HG03521 (cell line): ENCODE data around the gene ANKRD39.
A peak's percentile ranks its signal among the peaks of the same experiment; 100 is the strongest.
"Not testable (repeated sequence)": the region's sequence is repeated elsewhere in the genome, so short reads cannot be mapped to it uniquely, and the experiment has no call there.

Experiments
- ATAC-seq: cut with Tn5 transposase; IDR thresholded peaks from one replicate; pipeline ENCODE4 v1.9.1; 2021; ENCODE audit warnings: mild to moderate bottlenecking, moderate library complexity; ENCODE audit not compliant: unreplicated experiment

ANKRD39 gene

DNA sequence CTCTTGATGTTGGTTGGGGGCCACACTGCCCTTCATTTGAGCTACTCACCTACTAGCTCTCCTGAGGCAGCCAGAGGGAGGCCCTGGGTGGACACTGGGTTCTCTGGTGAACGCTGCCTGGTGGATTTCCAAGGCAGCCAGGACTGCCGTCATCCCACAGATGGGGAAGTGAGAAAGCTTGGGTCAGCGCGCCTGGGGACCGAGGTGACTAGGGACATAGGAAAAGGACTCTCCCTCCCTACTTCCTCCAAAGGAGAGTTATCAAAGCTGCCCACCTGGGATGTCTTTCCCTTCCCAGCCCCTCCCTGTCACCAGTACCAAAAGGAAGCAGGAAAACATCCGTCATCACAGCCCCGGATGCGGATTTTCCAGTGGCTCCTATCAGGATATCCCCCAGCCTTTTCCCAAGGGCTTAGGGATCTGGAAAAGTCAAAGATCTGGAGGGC is 15.9 kb upstream of the ANKRD39 start:
- no peak for ATAC-seq

DNA sequence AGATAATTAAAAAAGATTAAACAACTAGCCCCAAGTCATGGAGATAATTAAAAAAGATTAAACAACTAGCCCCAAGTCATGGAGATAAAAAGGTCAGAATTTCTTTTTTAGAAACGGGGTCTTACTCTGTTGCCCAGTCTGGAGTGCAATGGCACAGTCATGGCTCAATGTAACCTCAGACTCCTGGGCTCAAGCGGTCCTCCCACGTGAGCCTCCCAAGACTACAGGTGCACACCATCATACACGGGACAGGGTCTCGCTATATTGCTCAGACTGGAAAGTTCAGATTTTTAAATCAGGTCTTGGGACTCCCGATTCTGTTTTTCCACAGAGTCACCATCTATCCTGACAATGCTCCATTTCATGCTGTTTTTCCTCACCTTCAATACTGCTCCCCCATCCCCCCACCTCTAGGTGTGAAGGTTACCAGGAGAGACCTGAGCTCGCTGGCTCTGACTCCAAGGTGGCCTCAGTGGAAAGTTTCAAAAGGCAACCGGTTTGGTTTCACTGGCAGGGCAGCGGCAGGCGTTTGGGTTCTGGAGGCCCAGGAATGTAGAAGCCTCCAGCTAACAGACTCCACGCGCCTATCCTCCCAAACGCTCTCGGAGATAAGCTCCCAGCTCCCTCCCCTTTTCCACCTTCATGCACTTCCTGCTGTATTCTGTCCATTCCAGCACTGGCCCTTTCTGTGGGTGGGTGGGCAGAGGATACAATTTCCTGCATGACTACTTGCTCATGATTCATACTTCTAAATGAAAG is 15.0 kb upstream of the ANKRD39 start:
- no peak for ATAC-seq

DNA sequence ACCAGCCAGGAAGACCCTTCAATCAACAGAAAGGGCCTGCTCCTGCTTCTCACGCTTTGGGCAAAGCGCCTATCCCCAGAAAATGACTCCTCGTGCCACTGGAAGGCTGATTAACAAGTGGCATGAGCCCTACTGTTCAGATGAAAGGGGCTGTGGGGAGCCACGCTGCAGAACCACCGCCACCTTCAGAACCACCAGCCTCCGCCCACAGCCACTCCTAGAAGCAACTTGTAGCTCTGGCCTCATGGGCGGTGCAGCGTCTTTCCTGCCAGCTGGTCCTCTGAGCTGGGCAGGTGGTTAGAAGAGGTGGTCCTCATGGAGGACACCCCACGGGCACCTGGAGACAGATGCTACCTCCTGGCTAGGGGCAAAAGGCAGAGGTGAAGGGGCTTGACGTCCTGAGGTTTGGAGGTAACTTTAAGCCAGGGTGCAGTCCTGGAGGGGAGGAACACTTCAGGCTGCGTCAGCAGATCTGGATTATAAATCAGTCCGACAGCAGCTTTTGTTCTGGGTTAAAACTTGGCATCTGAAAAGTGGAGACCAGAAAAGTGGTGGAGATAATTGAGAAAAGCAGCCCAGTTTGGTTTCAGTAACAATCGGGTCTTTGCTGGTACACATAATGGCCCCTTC is 12.9 kb upstream of the ANKRD39 start:
- no peak for ATAC-seq

DNA sequence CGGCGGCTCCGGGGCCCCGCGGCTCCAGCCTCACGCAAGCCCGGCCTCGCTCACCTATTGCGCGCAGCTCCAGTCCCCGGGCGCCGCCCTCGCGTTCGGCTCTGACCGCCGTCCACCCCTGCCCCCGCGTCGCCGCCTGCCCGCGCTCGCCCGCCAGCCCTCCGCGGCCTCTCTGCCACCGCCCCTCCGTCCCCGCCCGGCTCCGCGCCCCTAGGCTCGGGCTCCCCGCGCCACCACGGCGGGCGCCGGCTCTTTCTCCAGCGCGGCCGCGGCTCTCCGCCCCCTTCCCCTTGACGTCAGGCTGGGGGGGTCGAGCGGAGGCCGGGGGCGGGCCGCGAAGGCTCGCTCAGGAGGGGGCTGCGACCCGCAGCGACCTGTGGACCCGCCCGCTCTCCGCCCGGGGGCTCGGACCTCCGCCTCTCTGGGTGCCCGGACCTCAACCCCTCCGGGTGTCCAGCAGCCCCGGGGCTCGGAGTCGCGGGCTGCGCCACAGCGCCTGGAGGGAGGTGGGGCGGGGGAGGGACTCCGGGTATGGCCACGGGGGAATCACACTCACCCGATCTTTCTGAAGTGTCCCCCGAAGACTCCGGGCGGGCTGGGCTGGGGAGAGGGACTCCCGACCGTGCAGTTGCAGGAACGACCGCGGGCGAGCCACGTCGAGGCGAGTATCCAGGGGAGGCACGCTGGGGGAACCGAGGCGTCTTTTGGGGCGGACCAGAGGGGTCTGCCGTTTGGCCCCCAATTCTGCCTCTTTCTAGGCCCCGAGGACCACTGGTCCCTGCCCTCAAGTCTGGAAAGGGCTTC is 12.2 kb upstream of the ANKRD39 start, which contains the start of gene SEMA4C:
Gene SEMA4C, minus strand, starts transcription at position 259 of the 804 bp plus-strand sequence. CDS start 2,194 bp downstream, outside the sequence.
- ATAC-seq = no peak

DNA sequence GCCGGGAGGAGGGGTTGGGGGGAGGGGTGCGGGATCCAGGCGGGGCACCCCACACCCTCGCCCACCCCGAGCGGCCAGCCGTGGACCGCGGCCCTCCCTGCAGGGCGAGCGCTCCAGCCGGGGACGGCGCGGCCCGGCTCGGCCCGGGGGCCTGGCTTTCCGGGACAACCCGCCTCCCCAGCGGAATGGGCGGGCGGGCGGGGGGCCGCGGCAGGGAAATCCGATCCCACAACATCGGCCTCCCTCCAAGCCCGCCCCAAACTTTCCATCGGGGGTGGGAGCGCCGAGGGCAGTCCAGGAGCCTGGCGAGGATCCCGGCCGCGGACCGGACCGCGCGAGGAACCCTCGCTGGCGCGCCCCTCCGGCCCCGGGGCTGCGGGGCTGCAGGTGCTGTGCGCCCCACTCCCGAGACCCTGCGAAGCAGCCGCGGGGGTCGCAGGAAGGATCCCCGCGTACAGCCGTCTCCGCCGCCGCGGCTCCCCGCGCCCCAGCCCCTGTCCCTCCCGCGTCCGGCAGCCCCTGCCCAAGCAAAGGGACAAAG is 11.5 kb upstream of the ANKRD39 start:
- ATAC-seq = peak; percentile 12

DNA sequence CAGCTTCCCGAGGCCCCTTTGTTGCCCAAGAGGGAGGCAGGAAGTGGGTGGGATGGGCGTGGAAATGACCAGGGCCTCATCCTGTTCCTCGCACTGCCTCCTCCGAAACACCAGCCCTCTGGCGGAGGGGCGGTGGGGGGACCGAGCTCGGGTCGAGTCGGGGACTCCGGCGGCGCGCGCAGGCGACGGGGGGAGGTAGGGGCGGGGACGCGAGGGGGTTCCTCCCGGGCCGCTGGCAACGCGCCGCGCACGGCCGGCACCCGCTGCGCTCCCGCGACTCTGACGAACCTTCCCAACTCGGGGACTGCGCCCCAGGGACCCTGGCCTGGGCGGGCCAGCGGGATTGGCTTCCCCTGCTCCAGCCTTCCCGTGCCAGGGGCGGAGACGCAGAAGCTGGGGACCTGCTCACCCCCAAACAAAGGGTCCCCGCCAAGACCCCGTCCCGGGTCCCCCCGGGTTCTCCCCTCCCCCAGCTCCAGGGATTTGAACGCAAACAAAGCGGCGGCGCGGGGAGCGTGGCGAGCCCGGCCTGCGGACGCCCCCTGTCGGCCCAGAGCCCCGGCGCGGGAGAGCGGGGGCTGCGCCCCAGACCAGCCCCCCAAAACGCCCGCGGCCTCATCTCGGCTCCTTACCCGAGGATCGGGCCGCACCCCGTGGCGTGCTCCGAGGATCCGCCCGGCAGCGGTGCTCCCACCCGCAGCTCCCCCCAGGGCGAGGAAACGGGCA is 10.9 kb upstream of the ANKRD39 start:
- peak; percentile 38 for ATAC-seq

DNA sequence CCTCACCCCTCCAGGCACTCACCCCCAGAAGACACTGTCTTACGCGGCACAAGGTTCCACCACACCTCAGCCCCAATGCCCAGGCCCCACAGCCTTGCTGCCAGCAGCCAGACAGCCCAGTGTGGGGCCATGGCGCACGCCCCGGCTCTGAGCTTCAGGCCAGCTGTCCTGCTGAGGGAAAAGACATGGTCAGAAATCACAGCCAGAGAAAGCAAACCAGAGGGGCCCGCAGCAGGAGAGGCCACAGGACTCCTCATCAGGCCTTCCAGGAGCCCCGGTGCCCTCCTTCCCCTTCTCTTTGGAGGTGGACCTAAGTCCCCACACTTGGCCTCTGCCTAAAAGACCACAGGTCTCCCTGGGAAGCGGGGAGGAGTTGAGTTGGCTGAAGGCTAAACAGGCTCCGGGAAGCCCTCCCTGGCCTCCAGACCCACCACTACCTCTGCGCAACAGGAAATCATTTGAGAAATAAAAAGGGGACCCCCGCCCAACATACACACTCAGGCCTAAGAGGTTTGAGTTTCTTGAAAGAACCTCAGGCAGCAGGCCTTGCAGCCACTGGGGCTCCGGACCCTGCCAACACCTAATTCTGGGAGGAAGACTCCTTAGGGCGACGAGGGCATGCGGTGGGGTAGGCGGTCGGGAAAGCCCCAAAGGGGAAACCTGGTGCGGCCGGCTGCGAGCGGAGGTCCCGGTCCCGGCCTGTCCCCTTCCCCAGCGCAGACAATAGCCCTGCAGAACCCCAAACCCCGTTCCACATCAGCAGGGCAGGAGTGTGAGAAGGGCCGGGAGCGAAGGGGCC is 10.1 kb upstream of the ANKRD39 start:
- ATAC-seq = no peak

DNA sequence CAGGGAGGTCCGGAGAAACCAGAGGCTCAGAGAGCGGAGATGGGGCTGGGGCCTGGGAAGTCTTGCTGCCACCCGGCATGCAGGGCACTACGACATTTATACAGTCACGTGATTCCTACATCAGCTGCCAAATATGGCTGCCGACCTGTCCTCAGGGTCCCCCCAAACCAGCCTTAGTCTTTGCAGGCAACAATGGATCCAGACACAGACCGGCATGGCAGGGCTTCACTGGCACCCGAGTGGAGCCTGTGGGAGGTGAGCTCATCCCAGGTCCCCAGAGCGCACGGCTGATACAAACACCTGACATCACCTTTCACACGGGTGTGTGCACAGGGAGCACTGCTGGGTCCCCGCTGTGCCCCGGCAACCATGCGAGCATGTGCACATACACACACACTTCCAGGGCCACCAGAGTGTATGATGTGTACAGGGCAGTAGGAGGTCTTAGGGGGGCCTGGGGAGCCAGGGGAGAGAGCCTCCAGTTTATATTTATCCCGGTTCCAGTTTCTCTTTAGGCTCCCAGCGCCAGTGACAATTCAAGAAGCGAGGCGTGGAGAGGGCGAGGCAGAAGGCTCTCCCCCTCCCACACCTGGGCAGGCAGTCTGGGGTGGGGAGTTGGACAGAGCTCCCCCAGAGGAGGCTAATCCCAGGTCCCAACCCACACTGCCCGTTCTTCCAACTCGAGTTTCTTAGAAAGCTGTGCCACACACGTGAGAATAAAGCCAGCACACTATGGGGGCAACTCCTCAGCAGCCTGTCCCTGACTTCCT is 9.4 kb upstream of the ANKRD39 start:
- no peak for ATAC-seq

DNA sequence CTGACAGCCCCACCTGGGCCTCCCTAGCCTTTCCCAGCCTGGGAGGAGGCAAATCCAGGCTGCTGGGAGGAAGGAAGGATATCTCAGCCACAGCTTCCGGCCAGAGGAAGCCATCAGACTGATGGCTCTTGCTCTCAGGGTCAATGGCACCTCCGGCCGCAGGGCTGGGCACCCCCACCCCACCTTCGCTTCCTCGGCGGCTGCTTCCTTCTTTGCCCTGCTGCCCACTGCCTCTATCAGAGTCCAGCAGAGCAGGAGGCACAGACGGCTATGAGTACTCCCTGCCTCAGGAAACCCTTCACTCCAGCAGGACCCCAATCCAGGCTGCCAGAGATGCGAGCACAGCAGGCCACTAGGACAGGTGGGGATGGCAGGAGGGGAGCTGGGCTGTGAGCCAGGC is 8.8 kb upstream of the ANKRD39 start:
- ATAC-seq = no peak

DNA sequence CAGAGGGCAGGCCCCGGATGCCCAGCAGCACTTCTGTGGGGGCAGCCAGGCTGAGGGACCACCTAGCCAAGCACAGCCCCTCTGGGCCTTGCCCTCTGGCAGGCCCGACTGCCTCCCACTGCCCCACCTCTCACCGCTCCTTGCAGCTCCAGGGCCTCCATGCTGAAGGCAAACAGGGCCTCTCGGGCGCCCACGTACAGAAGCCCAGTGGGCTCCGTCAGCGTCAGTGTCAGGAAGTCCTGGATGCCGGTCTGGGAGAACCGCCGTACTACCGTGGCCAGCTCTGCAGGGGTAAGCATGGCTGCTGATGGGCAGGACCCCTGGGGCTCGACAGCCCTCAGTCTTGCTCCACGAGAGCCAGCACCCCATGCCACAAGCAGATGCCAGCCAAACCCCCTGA is 8.3 kb upstream of the ANKRD39 start:
- no peak for ATAC-seq

DNA sequence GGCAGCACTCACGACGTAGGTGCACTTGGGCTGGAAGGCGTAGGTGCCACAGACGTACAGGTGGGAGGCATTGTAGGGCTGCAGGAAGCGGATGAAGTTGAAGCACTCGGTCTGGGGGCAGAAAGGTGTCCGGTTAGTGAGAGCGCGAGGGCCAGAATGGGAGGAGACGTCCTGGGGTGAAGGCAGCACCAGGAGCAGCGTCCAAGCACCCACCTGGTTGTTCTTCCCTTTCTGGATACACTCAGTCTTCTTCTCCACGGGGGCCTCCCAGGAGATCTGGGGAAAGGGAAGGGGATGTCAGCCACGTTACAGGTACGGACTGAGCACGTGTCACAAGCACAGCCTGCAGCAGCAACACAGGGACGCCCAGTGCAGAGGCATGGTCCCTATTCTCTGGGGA is 7.8 kb upstream of the ANKRD39 start:
- ATAC-seq = no peak

DNA sequence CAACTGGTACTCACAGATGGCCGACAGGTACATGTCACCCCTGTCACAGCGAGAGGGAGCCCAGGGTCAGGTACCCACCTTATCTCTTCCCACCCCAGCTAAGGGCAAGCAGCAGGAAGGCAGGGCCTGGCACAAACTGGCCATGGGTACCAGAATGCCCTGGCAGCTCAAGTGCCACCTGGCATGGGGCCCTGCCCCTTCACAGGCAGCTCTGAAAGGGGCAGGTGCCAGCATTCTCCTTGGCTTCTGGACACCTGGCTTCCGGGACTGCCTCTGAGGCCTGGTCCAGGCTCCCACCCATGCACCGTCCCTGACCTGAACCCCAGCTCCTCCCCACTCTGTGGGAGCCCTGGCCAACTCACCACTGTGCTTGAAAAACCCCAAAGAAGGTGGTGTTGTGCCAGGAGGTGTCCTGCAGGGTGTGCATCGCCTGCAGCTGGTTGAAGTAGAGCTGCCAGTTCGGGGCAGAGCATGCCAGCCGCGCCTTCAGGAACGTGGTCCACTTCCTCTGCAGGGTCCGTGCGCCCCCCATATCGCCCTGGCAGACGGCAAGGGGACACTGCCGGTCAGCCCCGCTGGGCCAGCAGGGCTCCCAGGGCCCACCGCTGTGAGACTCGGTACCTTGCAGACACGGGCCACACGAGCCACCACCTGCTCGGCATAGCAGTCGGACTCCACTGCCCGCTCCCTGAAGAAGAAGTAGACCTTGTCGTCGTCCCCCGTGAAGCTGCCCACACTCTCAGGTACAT is 6.7 kb upstream of the ANKRD39 start:
- ATAC-seq = no peak

DNA sequence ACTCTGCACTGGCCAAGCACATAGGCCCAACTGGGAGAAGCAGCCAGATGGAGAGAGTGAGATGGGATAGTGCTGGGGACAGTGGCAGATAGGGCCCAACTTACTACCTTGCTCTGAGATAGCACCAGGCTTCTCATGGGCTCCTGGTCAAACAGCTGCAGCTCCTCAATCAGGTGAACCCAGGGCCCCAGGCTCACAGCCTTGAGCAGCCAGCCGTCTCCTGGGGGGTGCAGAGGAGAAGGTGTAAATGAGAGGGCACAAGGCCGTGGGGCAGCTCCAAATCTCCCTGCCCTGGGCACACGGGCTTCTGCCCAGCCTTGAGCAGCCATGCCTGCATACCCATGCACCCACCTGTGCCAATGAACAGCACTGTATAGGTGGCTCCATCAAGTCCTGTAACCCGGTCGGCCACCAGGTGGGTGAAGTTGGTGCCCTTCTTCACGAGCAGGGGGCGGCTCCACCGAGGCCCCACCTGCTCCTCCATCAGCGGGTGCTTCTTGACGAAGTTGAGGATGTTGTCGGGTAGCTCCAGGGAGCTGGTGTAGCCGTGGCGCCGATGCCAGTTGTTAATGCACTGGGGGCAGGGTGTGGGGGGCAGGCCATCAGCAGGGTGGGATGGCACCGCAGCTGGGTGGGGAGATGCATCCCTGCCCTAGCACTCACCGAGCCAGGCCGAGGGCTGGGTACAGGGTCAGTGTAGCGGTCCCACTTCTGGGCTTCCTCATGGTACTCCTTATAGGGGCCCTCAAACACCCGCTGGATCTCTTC is 5.9 kb upstream of the ANKRD39 start:
- ATAC-seq = no peak

DNA sequence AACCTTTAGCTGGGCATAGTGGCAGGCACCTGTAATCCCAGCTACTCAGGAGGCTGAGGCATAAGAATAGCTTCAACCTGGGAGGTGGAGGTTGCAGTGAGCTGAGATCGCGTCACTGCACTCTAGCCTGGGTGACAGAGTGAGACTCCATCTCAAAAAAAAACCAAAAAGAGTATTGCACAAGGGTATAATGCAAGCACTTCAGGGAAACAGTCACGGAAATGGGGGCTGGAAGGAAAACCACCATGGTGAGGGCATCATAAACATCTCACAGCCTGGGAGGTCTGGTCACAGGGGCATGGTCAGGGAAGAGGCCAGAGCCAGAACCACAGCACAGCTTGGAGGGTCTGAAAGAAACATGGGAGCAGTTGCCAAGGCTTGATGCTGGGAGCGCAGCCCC is 5.2 kb upstream of the ANKRD39 start:
- not testable (repeated sequence) for ATAC-seq

DNA sequence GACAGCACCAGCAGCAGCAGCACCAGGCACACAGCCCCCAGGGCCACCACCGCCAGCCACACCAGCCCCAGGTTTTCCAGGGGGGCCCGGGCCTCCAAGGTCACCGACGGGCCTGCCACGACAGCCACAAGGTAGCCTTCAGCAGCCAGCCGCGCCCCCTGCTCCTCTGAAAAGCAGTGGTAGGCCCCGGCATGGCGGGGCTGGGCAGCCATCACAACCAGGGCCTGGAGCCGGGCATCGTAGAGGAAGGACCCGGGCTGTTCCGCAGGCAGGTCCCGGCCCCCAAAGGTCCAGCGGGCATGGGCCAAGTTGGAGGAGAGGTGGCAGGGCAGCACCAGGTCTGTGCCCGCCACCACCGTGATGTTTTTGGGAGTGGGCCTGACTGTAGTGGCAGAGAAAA is 3.3 kb upstream of the ANKRD39 start:
- ATAC-seq = no peak

DNA sequence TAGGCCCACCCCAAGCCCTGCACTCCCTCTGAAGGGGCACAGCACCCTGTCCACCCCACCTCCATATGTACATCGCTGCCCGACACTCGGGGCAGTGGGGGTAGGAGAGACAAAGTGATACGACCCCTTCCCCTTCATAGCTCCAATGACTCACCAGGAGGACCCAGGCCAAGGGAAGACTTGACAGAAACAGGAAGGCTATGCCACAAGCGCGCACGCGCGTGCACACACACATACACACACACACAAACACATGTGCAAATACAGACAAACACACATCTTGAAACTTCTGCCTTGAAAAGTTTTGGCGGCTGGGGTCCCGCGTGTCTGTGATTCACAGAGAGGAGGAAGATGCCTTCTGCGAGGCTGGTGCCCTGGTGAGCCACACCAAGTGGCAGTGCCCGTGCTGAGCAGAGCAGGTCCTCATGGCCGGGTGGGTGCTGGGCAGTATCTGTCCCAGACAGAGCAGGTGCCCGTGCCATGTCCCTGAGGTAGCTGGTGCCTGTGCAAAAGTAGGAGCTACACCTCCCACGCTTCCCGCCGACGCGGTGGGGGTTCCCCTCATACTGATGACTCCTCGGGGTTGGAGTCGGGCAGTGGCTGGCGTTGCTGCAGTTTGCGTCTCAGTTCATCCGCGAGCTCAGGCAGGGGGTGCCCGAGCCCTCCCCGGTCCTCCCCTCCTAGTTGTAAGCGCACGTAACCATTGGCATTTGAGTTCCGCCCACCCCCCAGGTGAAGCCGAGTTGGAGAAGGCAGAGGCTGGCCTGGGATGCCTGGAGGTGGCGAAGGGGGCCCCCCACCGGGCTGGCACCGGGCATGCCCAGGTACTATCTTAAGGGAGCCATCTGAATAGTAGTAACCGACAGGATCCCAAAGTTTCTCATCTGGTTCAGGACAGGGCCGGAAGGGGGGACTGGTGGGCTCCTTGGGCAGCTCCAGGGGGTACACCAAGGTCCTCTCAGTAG is 2.5 kb upstream of the ANKRD39 start:
- ATAC-seq = no peak

DNA sequence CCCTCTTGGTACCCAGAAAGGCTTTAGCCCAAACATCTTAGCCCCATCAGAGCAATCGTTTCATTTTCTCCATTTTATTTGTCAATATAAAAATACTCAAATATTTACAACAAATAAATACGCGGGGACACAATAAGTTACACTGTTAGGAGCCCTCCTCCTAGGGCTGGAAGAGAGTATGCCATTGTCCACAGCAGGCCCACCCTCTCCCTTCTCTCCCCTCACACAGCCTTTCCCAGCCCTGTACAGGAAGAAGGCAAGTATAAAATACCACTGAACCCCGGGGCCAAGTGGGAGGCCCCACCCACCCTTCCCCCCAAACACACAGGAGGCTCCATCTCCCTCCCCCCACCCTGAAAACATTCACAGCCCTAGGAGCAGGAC is 1.9 kb upstream of the ANKRD39 start:
- no peak for ATAC-seq
